Measurements from ENCODE around the gene ERLIN1. TPM values are rescaled to one million over a fixed set of nuclear protein-coding genes. Genes with fewer than 3 reads are reported as not detected.
"Not testable (repeated sequence)": the region's sequence is repeated elsewhere in the genome, so short reads cannot be mapped to it uniquely, and the experiment has no call there.

ERLIN1 gene
- total and polyA plus RNA-seq, 4 donors = 5.8 to 38.1 (median 27.3) TPM

DNA sequence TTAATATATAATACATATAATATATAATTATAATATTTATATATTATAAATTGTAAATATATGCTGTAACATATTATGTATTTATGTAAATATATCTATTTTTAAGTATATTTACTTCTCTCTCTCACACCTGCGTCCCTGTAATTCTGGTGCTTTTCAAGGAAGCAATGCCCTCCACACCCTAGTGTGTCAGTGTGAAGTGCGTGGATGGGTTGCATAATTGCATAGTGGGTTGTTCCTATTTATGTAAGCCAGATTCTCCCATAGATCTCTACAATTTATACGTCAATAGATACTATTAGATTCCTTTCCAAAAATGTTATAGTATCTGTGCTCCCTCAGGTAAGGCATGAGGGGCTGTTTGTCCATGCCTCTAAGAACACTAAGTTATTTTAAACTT is 54.3 kb downstream of the ERLIN1 start:
- Histone ChIP-seq H3K27ac (ENCODE audit: low read depth in 1 of 2, low read length in 1 of 2) (no peak overlapping the region), H3K9me3 (ENCODE audit: control insufficient read depth in 4 of 4, insufficient read depth in 3 of 4, low read length in 3 of 4) (peaks cover 0 to 6% (median 2%) of the 10 kb centered on the region in 4 donors), H3K36me3 (ENCODE audit: control insufficient read depth in 4 of 4, insufficient read depth in 4 of 4, low read length in 4 of 4) (no peaks in the 10 kb centered on the region), H3K4me3 (no peak overlapping the region), H3K4me1 (ENCODE audit: control insufficient read depth in 5 of 5, insufficient read depth in 5 of 5, low read length in 5 of 5) (no peaks in the 10 kb centered on the region), H3K9ac (ENCODE audit: insufficient read depth in 1 of 2, low read length in 2 of 2) (no peak overlapping the region), H3K27me3 (ENCODE audit: control insufficient read depth in 3 of 3, insufficient read depth in 3 of 3, low read length in 2 of 3) (peaks cover 0 to 3% (median 0%) of the 10 kb centered on the region in 3 donors)
- ATAC-seq (ENCODE audit: insufficient read depth, low FRiP score) (no peak), DNase-seq (no peak)
- TF ChIP-seq CTCF (IDR thresholded peaks at IDR 0.05; ENCODE audit: control extremely low read depth, extremely low read depth) = no peak
- 72 to 76% methylated on average over 3 of the region's 3 CpGs for WGBS, 2 donors

- Histone ChIP-seq H3K9me3 (ENCODE audit: control insufficient read depth in 4 of 4, insufficient read depth in 3 of 4, low read length in 3 of 4) (peaks cover 0 to 6% (median 2%) of the 10 kb centered on the region in 4 donors), H3K4me3 (no peak overlapping the region), H3K9ac (ENCODE audit: insufficient read depth in 1 of 2, low read length in 2 of 2) (no peak overlapping the region), H3K27ac (ENCODE audit: low read depth in 1 of 2, low read length in 1 of 2) (no peak overlapping the region), H3K36me3 (ENCODE audit: control insufficient read depth in 4 of 4, insufficient read depth in 4 of 4, low read length in 4 of 4) (no peaks in the 10 kb centered on the region), H3K4me1 (ENCODE audit: control insufficient read depth in 5 of 5, insufficient read depth in 5 of 5, low read length in 5 of 5) (no peaks in the 10 kb centered on the region), H3K27me3 (ENCODE audit: control insufficient read depth in 3 of 3, insufficient read depth in 3 of 3, low read length in 2 of 3) (peaks cover 0 to 3% (median 0%) of the 10 kb centered on the region in 3 donors)
- DNase-seq (no peak), ATAC-seq (ENCODE audit: insufficient read depth, low FRiP score) (no peak)
- WGBS, 2 donors = 76 to 92% methylated on average over 7 of the region's 7 CpGs
- TF ChIP-seq CTCF (IDR thresholded peaks at IDR 0.05; ENCODE audit: control extremely low read depth, extremely low read depth) = no peak
Measured at GRCh38 chr10:100130831-100131230, 55.0 kb downstream of the ERLIN1 start.

DNA sequence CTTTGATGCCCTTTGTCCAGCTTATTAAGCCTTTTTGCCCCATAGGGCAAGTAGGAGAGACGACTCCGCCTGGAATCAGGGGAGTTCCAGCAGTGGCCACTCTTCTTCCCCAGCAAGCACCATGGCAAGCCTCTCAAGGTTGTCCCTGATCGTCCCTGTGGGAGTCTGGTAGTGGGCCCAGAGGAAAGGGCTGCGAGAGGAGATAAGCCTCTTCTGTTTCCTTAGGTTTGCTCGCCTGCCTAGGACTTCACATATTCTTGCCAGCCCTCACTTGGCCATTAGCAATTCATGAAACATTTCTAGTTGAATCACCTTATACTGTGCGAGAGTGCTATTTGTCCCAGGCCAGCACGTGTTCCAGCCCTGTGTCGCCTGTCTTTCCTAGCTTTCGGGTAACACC is 56.4 kb downstream of the ERLIN1 start:
- 59 to 64% methylated on average over 9 of the region's 9 CpGs for WGBS, 2 donors
- ATAC-seq (ENCODE audit: insufficient read depth, low FRiP score) (no peak), DNase-seq (no peak)
- no peak overlapping the region for H3K4me3 ChIP-seq
- no peak overlapping the region for H3K9ac ChIP-seq (ENCODE audit: insufficient read depth in 1 of 2, low read length in 2 of 2)
- peaks cover 0 to 3% (median 0%) of the 10 kb centered on the region in 3 donors for H3K27me3 ChIP-seq (ENCODE audit: control insufficient read depth in 3 of 3, insufficient read depth in 3 of 3, low read length in 2 of 3)
- peaks cover 0 to 3% (median 0%) of the 10 kb centered on the region in 4 donors for H3K9me3 ChIP-seq (ENCODE audit: control insufficient read depth in 4 of 4, insufficient read depth in 3 of 4, low read length in 3 of 4)
- H3K36me3 ChIP-seq (ENCODE audit: control insufficient read depth in 4 of 4, insufficient read depth in 4 of 4, low read length in 4 of 4) = no peaks in the 10 kb centered on the region
- H3K27ac ChIP-seq (ENCODE audit: low read depth in 1 of 2, low read length in 1 of 2) = no peak overlapping the region
- no peaks in the 10 kb centered on the region for H3K4me1 ChIP-seq (ENCODE audit: control insufficient read depth in 5 of 5, insufficient read depth in 5 of 5, low read length in 5 of 5)
- no peak for TF ChIP-seq CTCF (IDR thresholded peaks at IDR 0.05; ENCODE audit: control extremely low read depth, extremely low read depth)

- DNase-seq (no peak), ATAC-seq (ENCODE audit: insufficient read depth, low FRiP score) (no peak)
- TF ChIP-seq CTCF (IDR thresholded peaks at IDR 0.05; ENCODE audit: control extremely low read depth, extremely low read depth) = no peak
- no peaks in the 10 kb centered on the region for H3K36me3 ChIP-seq (ENCODE audit: control insufficient read depth in 4 of 4, insufficient read depth in 4 of 4, low read length in 4 of 4)
- no peaks in the 10 kb centered on the region for H3K4me1 ChIP-seq (ENCODE audit: control insufficient read depth in 5 of 5, insufficient read depth in 5 of 5, low read length in 5 of 5)
- H3K27me3 ChIP-seq (ENCODE audit: control insufficient read depth in 3 of 3, insufficient read depth in 3 of 3, low read length in 2 of 3) = peaks cover 0 to 3% (median 0%) of the 10 kb centered on the region in 3 donors
- H3K9me3 ChIP-seq (ENCODE audit: control insufficient read depth in 4 of 4, insufficient read depth in 3 of 4, low read length in 3 of 4) = peaks cover 0 to 2% (median 0%) of the 10 kb centered on the region in 4 donors
- no peak overlapping the region for H3K27ac ChIP-seq (ENCODE audit: low read depth in 1 of 2, low read length in 1 of 2)
- no peak overlapping the region for H3K4me3 ChIP-seq
- 79 to 89% methylated on average over 8 of the region's 8 CpGs for WGBS, 2 donors
- H3K9ac ChIP-seq (ENCODE audit: insufficient read depth in 1 of 2, low read length in 2 of 2) = no peak overlapping the region
Measured at GRCh38 chr10:100128951-100129350, 56.9 kb downstream of the ERLIN1 start.

- not testable (repeated sequence) for H3K36me3 ChIP-seq (ENCODE audit: control insufficient read depth in 4 of 4, insufficient read depth in 4 of 4, low read length in 4 of 4); H3K27ac ChIP-seq (ENCODE audit: low read depth in 1 of 2, low read length in 1 of 2); H3K9me3 ChIP-seq (ENCODE audit: control insufficient read depth in 4 of 4, insufficient read depth in 3 of 4, low read length in 3 of 4); H3K4me3 ChIP-seq; DNase-seq; H3K27me3 ChIP-seq (ENCODE audit: control insufficient read depth in 3 of 3, insufficient read depth in 3 of 3, low read length in 2 of 3); ATAC-seq (ENCODE audit: insufficient read depth, low FRiP score); H3K9ac ChIP-seq (ENCODE audit: insufficient read depth in 1 of 2, low read length in 2 of 2); H3K4me1 ChIP-seq (ENCODE audit: control insufficient read depth in 5 of 5, insufficient read depth in 5 of 5, low read length in 5 of 5)
- WGBS, 2 donors = 81 to 88% methylated on average over 2 of the region's 2 CpGs
Measured at GRCh38 chr10:100125335-100125734, 60.5 kb downstream of the ERLIN1 start.
